Activated CD4-positive, alpha-beta T cell treated with anti-CD3 and anti-CD28 coated beads, Interleukin-2, Interleukin-6, amounts not matched to agents 100 ng/mL and 50 ng/mL, durations not matched to agents 16 hours and 8 hours (primary cell): Measurements from ENCODE around the gene TMEM9.

Experiments used
- DNase-seq: peaks from one replicate; pipeline ENCODE4 v3.0.0-alpha.2; 2020

Gene TMEM9

DNA sequence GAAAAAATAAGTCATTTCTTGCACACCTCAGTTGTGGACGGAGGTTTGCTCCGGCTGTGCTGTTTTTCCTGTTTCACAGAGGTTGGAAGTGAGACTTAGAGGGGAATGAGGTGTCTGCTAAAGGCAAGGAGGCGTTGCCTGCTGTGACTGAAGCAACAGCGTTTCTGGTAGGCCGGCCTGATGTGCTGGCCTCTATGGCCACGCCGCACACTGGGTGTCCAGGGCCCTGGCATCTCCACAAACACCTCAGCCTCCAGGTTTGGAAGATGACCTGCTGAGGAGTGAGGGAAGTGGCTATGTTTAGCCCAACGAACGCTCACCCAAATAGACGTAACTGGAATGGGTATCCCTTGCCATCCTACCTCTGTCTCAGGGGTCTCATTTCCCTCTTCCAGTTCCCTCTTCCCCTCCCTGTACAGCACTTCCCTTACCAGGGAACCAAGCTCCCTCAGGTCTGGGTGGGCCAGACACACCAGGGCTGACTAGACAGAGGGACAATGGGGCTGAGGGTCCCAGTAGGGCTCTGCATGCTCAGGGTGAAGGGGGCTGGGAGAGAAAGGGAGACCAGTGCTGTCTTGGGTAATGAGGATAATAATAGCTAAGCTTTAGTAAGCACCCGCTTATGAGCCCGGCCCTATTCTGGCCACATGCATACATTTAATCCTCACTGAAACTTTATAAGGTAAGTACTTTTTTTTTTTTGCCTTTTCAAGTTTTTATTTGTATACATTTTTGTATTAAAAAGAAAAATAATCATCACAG is 53.9 kb downstream of the TMEM9 start:
- no peak for DNase-seq

DNA sequence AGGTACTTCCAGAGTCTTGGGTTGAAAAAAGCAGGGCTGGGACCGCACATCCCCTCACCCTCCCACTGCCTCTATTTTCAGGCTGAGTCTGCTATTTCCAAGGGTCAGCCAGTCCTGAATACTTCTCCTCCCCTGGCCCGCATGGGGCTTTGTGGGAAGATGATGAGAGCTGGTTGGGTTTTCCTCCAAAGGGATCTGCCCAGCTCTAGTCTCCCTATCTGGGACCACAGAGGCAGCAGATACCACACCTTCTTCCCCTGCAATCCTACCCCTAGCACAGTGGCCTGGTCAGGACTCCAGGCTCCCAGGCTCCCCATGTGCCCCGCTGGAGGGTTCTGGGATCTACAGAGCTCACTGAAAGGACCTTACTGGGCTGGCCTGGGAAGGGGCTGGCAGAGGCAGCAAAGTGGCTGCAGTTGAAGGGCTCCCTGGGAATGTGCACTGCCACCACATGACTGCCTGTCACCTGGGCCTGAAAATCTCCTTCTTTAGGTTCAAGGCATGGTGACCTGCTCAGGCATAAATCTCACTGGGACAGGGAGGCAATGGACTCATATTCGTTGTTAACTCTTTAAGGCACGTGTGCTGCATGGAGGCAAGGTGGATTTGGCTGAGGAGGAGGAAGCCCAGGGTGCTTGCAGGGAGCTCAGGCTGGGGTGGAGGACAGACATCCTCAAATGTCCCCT is 55.1 kb downstream of the TMEM9 start:
- no peak for DNase-seq

- no peak for DNase-seq
These were observed 57.1 kb downstream of the TMEM9 start for GRCh38 chr1:201096977-201097856.

DNA sequence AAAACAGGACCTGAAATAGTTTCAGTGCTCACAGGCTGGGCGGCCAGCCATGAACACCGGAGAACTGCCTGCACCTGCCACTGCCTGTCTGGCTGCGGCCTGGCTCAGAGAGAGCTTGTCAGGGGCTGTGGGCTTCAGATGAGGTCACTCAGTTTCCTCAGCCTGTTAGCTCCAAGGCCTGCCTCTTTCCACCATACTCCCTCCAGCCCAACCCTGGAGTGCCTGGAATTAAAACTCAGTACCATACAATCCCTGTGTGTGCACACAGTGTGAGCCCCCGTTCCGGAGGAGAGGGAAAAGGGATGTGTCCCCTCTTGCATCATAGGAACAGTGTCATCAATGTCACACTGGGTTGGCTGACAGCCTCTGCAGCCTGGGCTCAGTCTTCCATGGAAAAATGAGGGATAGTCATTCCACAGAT is 58.2 kb downstream of the TMEM9 start:
- no peak for DNase-seq

DNA sequence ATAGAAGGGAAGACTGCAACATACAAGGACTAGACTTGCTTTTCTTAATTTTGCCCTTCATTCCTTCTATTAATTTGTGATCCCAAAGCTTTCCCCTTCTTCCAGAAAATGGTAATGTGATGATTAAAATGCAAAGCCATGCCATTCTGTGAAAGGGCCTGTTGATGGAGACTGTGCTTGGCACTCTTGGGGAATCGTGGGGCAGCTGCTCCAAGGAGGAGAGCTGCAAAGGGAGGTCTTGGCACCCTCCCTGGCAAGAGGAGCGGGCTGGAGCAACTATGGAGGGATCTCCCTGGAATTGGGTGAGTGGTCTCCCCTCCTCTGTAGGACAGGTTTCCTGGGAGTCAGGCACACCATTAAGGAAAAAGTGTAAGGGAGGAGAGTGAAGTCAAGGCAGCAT is 58.7 kb downstream of the TMEM9 start:
- DNase-seq, result no peak

GRCh38 chr1:201094832-201095231 is 59.4 kb downstream of the TMEM9 start:
- DNase-seq, result no peak

- no peak for DNase-seq
These were observed 60.3 kb downstream of the TMEM9 start for GRCh38 chr1:201093962-201094361.

DNA sequence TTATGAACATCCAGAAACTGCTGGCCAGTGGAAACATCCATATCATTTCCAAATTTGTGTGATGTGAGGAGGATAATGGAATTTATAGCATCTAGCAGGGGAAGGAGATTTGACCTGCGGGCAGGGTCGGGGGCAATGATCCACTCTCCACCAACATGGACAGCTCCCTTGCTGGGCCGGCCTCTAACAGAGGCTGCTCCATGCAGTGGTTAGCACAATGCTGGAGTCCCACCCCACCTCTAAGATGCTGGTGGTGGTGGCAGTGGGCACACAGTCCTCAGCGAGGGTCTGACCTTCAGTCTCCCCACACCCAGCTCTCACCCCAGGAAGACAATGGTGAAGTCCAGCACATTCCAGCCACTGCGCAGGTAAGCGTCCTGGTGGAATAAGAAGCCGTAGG is 60.7 kb downstream of the TMEM9 start:
- no peak for DNase-seq

- DNase-seq, result no peak
These were observed 61.5 kb downstream of the TMEM9 start for GRCh38 chr1:201092738-201093137.

GRCh38 chr1:201091256-201091655 is 63.0 kb downstream of the TMEM9 start:
- no peak for DNase-seq

- DNase-seq, result no peak
These were observed 63.7 kb downstream of the TMEM9 start for GRCh38 chr1:201090541-201090940.

DNA sequence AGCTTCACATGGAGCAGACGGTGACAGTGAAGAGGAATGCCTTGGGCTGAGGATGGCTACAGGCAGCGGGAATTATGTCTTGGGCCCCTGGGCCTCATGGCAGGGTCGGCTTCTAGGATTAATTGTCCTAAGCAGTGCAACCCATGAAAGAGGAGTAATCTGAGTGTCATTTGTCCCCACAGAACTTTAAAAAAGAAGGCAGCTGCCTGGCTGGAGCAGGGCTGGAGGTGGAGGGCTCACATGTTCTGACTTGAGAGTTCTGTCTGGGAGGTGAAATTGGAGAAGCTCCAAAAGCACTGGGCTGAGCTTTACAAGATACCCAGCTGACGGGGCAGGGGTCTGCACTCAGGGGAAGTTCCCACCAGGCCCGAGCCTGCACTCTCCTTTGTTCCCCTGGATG is 64.7 kb downstream of the TMEM9 start:
- no peak for DNase-seq

GRCh38 chr1:201088901-201089525 is 65.3 kb downstream of the TMEM9 start:
- no peak for DNase-seq

DNA sequence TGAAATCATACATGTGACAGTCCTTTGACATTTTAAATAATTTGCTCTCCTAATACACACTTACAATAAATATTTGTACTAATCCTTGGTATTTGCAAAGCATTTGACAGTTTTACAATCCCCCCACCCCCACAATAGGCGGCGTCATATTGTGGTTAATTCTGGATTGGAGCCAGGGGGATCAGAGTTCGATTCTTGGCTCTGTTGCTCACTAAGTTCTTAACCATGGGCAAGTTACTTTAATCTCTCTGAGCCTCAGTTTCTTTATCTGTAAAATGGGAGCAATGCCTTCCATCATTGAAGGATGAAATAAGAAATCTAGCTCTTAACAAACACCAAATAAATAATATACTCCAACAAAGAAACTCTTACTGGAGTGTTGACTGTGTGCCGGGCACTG is 65.9 kb downstream of the TMEM9 start:
- DNase-seq, result no peak

DNA sequence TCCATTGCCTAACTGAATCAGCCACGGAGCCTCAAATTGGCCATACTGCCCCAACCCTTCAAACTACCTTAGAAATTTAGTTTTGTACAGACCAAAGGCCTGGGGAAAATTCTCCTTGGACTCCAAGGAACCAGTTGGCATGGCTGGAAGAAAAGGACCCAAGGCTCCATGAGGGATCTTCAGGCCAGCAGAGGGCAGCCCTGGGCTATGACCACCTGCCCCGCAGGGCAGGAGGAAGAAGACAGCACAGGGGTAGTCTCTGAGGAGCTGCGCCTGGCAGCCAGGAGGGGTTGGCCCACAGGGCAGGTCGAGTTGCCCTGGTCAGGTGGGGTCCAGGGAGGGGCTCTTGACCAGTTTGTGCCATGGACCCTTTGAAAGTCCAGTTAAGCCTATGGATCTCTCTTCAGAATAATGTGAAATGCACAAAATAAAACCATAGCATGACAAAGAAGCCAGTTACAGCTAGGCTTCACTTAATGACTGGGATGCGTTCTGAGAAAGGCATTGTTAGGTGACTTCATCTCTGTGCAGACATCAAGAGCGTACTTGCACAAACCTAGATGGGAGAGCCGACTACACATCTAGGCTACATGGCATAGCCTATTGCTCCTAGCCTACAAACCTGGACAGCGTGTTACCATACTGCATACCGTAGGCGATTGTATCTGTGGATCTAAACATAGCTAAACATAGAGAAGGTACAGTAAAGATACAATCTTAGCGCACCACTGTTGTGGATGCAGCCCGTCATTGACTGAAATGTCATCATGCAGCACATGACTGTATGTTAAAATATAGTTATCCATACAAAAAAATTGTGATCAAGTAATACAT is 68.2 kb downstream of the TMEM9 start:
- peak; percentile 27 for DNase-seq
